Measurements from ENCODE around the gene HAPLN3.

HAPLN3 gene

GRCh38 chr15:88905576-88905975 is 10.2 kb upstream of the HAPLN3 start:
- TF ChIP-seq CTCF (IDR thresholded peaks at IDR 0.05; ENCODE audit: low read depth, low read length, missing control alignments), result no peak
- no peak for DNase-seq (ENCODE audit: extremely low read depth, low read depth)
- H3K4me3 ChIP-seq (replicated peaks; ENCODE audit: low read depth, low read length), result no peak overlapping the region

- no peak overlapping the region for H3K4me3 ChIP-seq (replicated peaks; ENCODE audit: low read depth, low read length)
- DNase-seq (ENCODE audit: extremely low read depth, low read depth), result peak; percentile 58
- TF ChIP-seq CTCF (IDR thresholded peaks at IDR 0.05; ENCODE audit: low read depth, low read length, missing control alignments), result peak; percentile 99
Observed at GRCh38 chr15:88904624-88905327, 9.4 kb upstream of the HAPLN3 start.

- TF ChIP-seq CTCF (IDR thresholded peaks at IDR 0.05; ENCODE audit: low read depth, low read length, missing control alignments), result no peak
- DNase-seq (ENCODE audit: extremely low read depth, low read depth), result no peak
- no peak overlapping the region for H3K4me3 ChIP-seq (replicated peaks; ENCODE audit: low read depth, low read length)
Observed at GRCh38 chr15:88904257-88904623, 8.9 kb upstream of the HAPLN3 start.

GRCh38 chr15:88902846-88903245 is 7.5 kb upstream of the HAPLN3 start:
- DNase-seq (ENCODE audit: extremely low read depth, low read depth), result no peak
- no peak for TF ChIP-seq CTCF (IDR thresholded peaks at IDR 0.05; ENCODE audit: low read depth, low read length, missing control alignments)
- no peak overlapping the region for H3K4me3 ChIP-seq (replicated peaks; ENCODE audit: low read depth, low read length)

GRCh38 chr15:88902221-88902835 is 7.0 kb upstream of the HAPLN3 start:
- no peak overlapping the region for H3K4me3 ChIP-seq (replicated peaks; ENCODE audit: low read depth, low read length)
- no peak for DNase-seq (ENCODE audit: extremely low read depth, low read depth)
- no peak for TF ChIP-seq CTCF (IDR thresholded peaks at IDR 0.05; ENCODE audit: low read depth, low read length, missing control alignments)

GRCh38 chr15:88901508-88902220 is 6.3 kb upstream of the HAPLN3 start:
- H3K4me3 ChIP-seq (replicated peaks; ENCODE audit: low read depth, low read length), result no peak overlapping the region
- DNase-seq (ENCODE audit: extremely low read depth, low read depth), result no peak
- no peak for TF ChIP-seq CTCF (IDR thresholded peaks at IDR 0.05; ENCODE audit: low read depth, low read length, missing control alignments)

Data from HFF-Myc (cell line).